ENCODE results near the gene MAST4. TPM values are rescaled to one million over a fixed set of nuclear protein-coding genes. Genes with fewer than 3 reads are reported as not detected.

The MAST4 gene
- total and polyA plus RNA-seq, 2 of the 8 experiments (the other 6 are each of a cell fraction or from before 2014, with no cell fraction given): 1.5 to 2.6 TPM

- TF ChIP-seq CTCF (IDR thresholded peaks at IDR 0.05; ENCODE audit: control extremely low read depth in 1 of 3, insufficient read depth in 1 of 3, low read depth in 1 of 3, low read length in 3 of 3): no peak
Measured at GRCh38 chr5:66769030-66769733, 173.0 kb downstream of the MAST4 start (continued).

All from H1 (cell line).